ENCODE measurements around the gene RPL27. TPM values are rescaled to one million over a fixed set of nuclear protein-coding genes. Genes with fewer than 3 reads are reported as not detected.
"Not testable (repeated sequence)": the region's sequence is repeated elsewhere in the genome, so short reads cannot be mapped to it uniquely, and the experiment has no call there.

Gene RPL27
- total and polyA plus RNA-seq, 8 donors: 284 to 1,185 (median 555) TPM

- no peak for FAIRE-seq
- WGBS, 2 donors: 57 to 70% methylated on average over 1 of the region's 1 CpG
- no peak for DNase-seq
- no peak overlapping the region for H3K27ac ChIP-seq
- TF ChIP-seq, protein P1, sequence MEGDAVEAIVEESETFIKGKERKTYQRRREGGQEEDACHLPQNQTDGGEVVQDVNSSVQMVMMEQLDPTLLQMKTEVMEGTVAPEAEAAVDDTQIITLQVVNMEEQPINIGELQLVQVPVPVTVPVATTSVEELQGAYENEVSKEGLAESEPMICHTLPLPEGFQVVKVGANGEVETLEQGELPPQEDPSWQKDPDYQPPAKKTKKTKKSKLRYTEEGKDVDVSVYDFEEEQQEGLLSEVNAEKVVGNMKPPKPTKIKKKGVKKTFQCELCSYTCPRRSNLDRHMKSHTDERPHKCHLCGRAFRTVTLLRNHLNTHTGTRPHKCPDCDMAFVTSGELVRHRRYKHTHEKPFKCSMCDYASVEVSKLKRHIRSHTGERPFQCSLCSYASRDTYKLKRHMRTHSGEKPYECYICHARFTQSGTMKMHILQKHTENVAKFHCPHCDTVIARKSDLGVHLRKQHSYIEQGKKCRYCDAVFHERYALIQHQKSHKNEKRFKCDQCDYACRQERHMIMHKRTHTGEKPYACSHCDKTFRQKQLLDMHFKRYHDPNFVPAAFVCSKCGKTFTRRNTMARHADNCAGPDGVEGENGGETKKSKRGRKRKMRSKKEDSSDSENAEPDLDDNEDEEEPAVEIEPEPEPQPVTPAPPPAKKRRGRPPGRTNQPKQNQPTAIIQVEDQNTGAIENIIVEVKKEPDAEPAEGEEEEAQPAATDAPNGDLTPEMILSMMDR (IDR thresholded peaks at IDR 0.05): no peak
- no peaks in the 10 kb centered on the region for H3K27me3 ChIP-seq
- no peak overlapping the region for H3K4me3 ChIP-seq
- H3K9me3 ChIP-seq: no peaks in the 10 kb centered on the region
- no peaks in the 10 kb centered on the region for H3K36me3 ChIP-seq
- no peak for ATAC-seq
- intact Hi-C loops (cut with DNase I): no loop called here
- H3K4me1 ChIP-seq: peaks cover 0 to 6% (median 5%) of the 10 kb centered on the region in 3 donors
Measured at GRCh38 chr17:42967925-42968324, 30.3 kb upstream of the RPL27 start.

DNA sequence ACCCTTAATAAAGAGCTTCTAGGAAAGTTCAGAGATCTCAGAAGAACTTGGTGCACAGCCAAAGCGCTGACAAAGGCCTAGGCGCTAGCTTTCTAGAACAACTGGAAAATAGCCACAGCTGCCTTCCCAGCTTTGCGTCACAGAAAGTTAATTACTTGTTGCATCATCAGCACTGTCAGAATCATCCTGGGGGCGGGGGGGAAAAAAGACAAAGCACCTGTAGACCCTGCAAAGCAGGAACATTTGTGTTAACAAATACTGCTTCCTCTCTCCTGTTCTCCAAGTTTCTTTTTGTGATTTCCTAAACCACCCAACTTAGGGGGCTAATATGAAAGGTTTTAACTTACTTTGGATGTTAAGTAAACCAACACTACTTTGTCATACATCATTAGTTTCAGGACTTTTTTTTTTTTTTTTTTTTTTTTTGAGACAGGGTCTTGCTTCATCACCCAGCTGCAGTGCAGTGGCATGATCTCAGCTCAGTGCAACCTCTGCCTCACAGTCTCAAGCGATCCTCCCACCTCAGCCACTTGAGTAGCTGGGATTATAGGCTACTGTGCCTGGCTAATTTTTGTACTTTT, 29.1 kb upstream of the RPL27 start:
- WGBS, 2 donors: 39 to 40% methylated on average over 5 of the region's 5 CpGs
- no peak for FAIRE-seq
- TF ChIP-seq, protein P1 (IDR thresholded peaks at IDR 0.05): no peak
- no peak overlapping the region for H3K27ac ChIP-seq
- H3K27me3 ChIP-seq: no peaks in the 10 kb centered on the region
- no peaks in the 10 kb centered on the region for H3K9me3 ChIP-seq
- H3K36me3 ChIP-seq: no peaks in the 10 kb centered on the region
- intact Hi-C loops (cut with DNase I): no loop called here
- DNase-seq: no peak
- no peak for ATAC-seq
- H3K4me3 ChIP-seq: no peak overlapping the region
- H3K4me1 ChIP-seq: no peaks in the 10 kb centered on the region

- no peaks in the 10 kb centered on the region for H3K9me3 ChIP-seq
- FAIRE-seq: no peak
Measured at GRCh38 chr17:42971589-42971988, 26.6 kb upstream of the RPL27 start.

DNA sequence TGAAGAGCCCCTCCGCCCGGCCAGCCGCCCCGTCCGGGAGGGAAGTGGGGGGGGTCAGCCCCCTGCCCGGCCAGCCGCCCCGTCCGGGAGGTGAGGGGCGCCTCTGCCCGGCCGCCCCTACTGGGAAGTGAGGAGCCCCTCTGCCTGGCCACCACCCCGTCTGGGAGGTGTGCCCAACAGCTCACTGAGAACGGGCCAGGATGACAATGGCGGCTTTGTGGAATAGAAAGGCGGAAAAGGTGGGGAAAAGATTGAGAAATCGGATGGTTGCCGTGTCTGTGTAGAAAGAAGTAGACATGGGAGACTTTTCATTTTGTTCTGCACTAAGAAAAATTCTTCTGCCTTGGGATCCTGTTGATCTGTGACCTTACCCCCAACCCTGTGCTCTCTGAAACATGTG, 24.9 kb upstream of the RPL27 start:
- H3K4me3 ChIP-seq; intact Hi-C loops (cut with DNase I); H3K27ac ChIP-seq; H3K27me3 ChIP-seq; DNase-seq; ATAC-seq; H3K36me3 ChIP-seq; H3K9me3 ChIP-seq; H3K4me1 ChIP-seq; FAIRE-seq: not testable (repeated sequence)
- whole genome bisulfite sequencing, 2 donors: 71 to 77% methylated on average over 5 to 13 of the region's 18 CpGs

More at GRCh38 chr17:42971589-42971988, 26.6 kb upstream of the RPL27 start:
- intact Hi-C loops (cut with DNase I): no loop called here
- WGBS, 2 donors: 74 to 83% methylated on average over 5 of the region's 5 CpGs
- Histone ChIP-seq H3K27ac (no peak overlapping the region), H3K36me3 (no peaks in the 10 kb centered on the region), H3K27me3 (no peaks in the 10 kb centered on the region), H3K4me1 (no peaks in the 10 kb centered on the region), H3K4me3 (no peak overlapping the region)
- TF ChIP-seq, protein P1 (IDR thresholded peaks at IDR 0.05): no peak
- DNase-seq (no peak), ATAC-seq (no peak)

- ATAC-seq: no peak
- H3K9me3 ChIP-seq: no peaks in the 10 kb centered on the region
- no peak for FAIRE-seq
- no peak overlapping the region for H3K27ac ChIP-seq
- intact Hi-C loops (cut with DNase I): no loop called here
- WGBS, 2 donors: 44 to 50% methylated on average over 2 of the region's 2 CpGs
- no peaks in the 10 kb centered on the region for H3K27me3 ChIP-seq
- TF ChIP-seq, protein P1 (IDR thresholded peaks at IDR 0.05): no peak
- no peaks in the 10 kb centered on the region for H3K36me3 ChIP-seq
- no peak overlapping the region for H3K4me3 ChIP-seq
- H3K4me1 ChIP-seq: peaks cover 0 to 7% (median 0%) of the 10 kb centered on the region in 3 donors
- no peak for DNase-seq
Measured at GRCh38 chr17:42975265-42975664, 23.0 kb upstream of the RPL27 start.

- ATAC-seq; DNase-seq; H3K36me3 ChIP-seq; intact Hi-C loops (cut with DNase I); H3K4me1 ChIP-seq; FAIRE-seq; H3K4me3 ChIP-seq; H3K27ac ChIP-seq; H3K27me3 ChIP-seq; H3K9me3 ChIP-seq: not testable (repeated sequence)
- 83 to 89% methylated on average over 16 of the region's 16 CpGs for WGBS, 2 donors
Measured at GRCh38 chr17:42975701-42976100, 22.5 kb upstream of the RPL27 start.

Measured in pancreas (tissue), 10 donors.